Stomach (tissue), 9 donors: Measurements from ENCODE around the gene MIF4GD. TPM values are rescaled to one million over a fixed set of nuclear protein-coding genes. Genes with fewer than 3 reads are reported as not detected.

Experiments used
- DNase-seq, 2 donors: peaks; one replicate each; pipeline versions ENCODE4 v3.0.0 to v3.0.0-alpha.2; 2013 to 2019
- H3K27ac ChIP-seq, 5 donors: fragments of 200-600 bp in 4 of 5; sonication (generic) in 4 of 5; one replicate each; pipeline ENCODE4 v1.5.1; 2013 to 2019; ENCODE audit warnings: mild to moderate bottlenecking in 1 of 5, moderate library complexity in 1 of 5
- H3K27me3 ChIP-seq, 3 donors: fragments of 200-600 bp; sonication (generic); one replicate each; pipeline ENCODE4 v1.5.1; 2017 to 2019; ENCODE audit warnings: mixed run types in 1 of 3
- H3K36me3 ChIP-seq, 4 donors: fragments of 200-600 bp; sonication (generic); 1 replicate in 3 of 4; 2 replicates in 1 of 4; pipeline ENCODE4 v1.5.1; 2016 to 2019
- H3K4me1 ChIP-seq, 4 donors: fragments of 200-600 bp; sonication (generic); one replicate each; pipeline ENCODE4 v1.5.1; 2016 to 2019
- H3K4me3 ChIP-seq, 4 donors: fragments of 200-600 bp; sonication (generic) in 3 of 4; one replicate each; pipeline ENCODE4 v1.5.1; 2016 to 2019; ENCODE audit warnings: mild to moderate bottlenecking in 1 of 4
- H3K9me3 ChIP-seq, 4 donors: fragments of 200-600 bp; sonication (generic); one replicate each; pipeline ENCODE4 v1.5.1; 2016 to 2019
- EP300 ChIP-seq: sonication (generic); formaldehyde crosslinking; IDR thresholded peaks from one replicate; pipeline ENCODE4 v1.6.1; 2017; ENCODE audit warnings: antibody characterized with exemption
- POLR2A ChIP-seq, 4 donors: fragments of 450-650 bp; IDR thresholded peaks; one replicate each; pipeline ENCODE4 v1.6.1; 2016; ENCODE audit warnings: antibody characterized with exemption in 4 of 4, control low read depth in 2 of 4, mild to moderate bottlenecking in 1 of 4, moderate library complexity in 1 of 4
- POLR2AphosphoS5 ChIP-seq, 3 donors: sonication (generic); formaldehyde crosslinking; IDR thresholded peaks; one replicate each; pipeline ENCODE4 v1.6.1; 2016; ENCODE audit warnings: antibody characterized with exemption in 3 of 3
- WGBS, 5 donors: extraction: QIAGEN DNeasy Blood & Tissue Kit in 3 of 5; methylation state at CpG; one replicate each; pipeline versions ENCODE4 v1.1.5 to v1.1.7; 2013 to 2018; 5-methylcytosine and 5-hydroxymethylcytosine counted together
- intact Hi-C: fragments of 100-400 bp; cut with DNase I; formaldehyde crosslinking; loops from one replicate; pipeline ENCODE4 v1.15.1; 2023; ENCODE audit warnings: low total_unique reads
- polyA plus RNA-seq, 3 donors: library from polyadenylated mRNA; stranded (reverse); fragments of 200-250 nt; gene quantifications; one replicate each; pipeline ENCODE4 v1.2.3, GENCODE V29; 2013
- total RNA-seq, 5 donors: library from RNA; depleted of rRNA; stranded (reverse); fragments of >200 nt; gene quantifications; one replicate each; pipeline versions ENCODE4 v1.1.0 to v1.2.3, GENCODE V29; 2014 to 2016
- TF ChIP-seq, protein P1 (sequence below), 7 experiments: fragments of 450-650 bp in 4 of 7; fragments of 200-600 bp in 3 of 7; sonication (generic) in 3 of 7; IDR thresholded peaks; one replicate each; pipeline ENCODE4 v1.5.1; 2016 to 2019; ENCODE audit warnings: antibody characterized with exemption in 7 of 7, control low read depth in 2 of 7, mild to moderate bottlenecking in 1 of 7
- donor health status: healthy with polysubstance abuse.
- donor health status: Bipolar disorder and iron deficiency.
- donor health status: healthy.

The MIF4GD gene
- total and polyA plus RNA-seq, 8 donors, result 3.5 to 14.7 (median 11.9) TPM

DNA sequence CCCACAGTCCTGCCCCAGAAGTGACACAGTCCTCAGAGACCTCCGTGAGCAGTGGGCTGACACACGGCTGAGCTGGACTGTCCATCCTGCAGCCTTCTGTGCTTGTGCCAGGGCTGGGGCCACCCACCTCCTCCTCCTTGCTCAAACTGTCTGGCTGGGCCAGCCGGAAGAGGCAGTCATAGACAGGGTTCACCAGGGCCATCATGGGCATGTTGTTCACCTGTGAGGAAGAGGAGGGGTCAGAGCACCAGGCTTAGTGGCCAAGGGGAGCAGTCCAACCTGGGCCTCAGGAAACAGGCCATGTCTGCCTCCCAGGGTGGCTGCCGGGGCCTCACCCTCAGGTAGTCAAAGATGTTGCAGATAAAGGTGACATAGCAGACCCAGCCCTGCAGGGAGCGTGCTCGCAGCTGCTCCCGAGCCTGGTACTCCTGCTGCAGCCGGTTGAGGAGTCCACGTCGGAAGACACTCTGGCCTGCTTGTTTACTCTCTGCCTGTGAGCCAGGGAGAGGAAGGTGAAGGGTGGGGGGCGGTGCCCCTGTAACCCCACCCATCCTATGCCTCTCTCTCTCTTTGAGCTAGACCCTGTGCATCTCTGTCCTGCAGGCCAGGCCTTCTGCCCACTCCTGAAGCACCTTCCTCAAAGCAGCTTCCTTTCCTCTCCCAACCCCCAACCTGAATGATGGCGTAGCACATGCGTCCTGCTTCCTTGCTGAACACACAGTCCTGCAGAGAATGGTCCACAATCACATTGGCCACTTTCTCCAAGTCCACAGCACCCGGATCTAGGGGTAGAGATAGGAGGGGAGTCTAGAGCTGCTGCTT is 3.4 kb downstream of the MIF4GD start:
- peak in 1 of 2 donors; percentile 75 for DNase-seq

DNA sequence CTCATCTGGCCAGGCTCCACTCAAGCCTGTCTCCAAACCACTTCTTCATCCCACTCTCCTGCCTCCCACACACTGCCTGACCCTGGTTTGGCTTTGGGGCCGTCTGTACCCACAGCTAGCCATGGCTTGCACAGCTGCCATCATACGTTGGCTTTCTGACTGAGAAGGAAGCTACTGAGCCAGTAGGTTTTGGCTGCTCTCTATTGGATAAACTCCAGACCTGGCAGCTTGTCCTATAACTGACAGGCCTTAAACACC is 3.9 kb downstream of the MIF4GD start:
- TF ChIP-seq POLR2A (IDR thresholded peaks at IDR 0.05), result no peak
- TF ChIP-seq EP300, result no peak
- no peak for TF ChIP-seq POLR2AphosphoS5 (IDR thresholded peaks at IDR 0.05)
- DNase-seq, result no peak
- 25 to 56% (median 49%) methylated on average over 2 of the region's 2 CpGs for WGBS, 5 donors
- H3K36me3 ChIP-seq, result peaks cover 34 to 46% (median 44%) of the 10 kb centered on the region in 4 donors
- no peak overlapping the region for H3K4me3 ChIP-seq
- peaks cover 19 to 66% (median 32%) of the 10 kb centered on the region in 4 donors for H3K4me1 ChIP-seq
- H3K27ac ChIP-seq, result peak overlapping the region in 1 of 5 donors; percentile 16
- intact Hi-C loops, result no loop called here
- H3K27me3 ChIP-seq, result no peaks in the 10 kb centered on the region
- H3K9me3 ChIP-seq, result no peaks in the 10 kb centered on the region

More for the DNA sequence above, 3.4 kb downstream of the MIF4GD start:
- no peak for TF ChIP-seq POLR2A (IDR thresholded peaks at IDR 0.05)
- TF ChIP-seq EP300, result no peak
- TF ChIP-seq POLR2AphosphoS5 (IDR thresholded peaks at IDR 0.05), result no peak
- TF ChIP-seq, protein P1, sequence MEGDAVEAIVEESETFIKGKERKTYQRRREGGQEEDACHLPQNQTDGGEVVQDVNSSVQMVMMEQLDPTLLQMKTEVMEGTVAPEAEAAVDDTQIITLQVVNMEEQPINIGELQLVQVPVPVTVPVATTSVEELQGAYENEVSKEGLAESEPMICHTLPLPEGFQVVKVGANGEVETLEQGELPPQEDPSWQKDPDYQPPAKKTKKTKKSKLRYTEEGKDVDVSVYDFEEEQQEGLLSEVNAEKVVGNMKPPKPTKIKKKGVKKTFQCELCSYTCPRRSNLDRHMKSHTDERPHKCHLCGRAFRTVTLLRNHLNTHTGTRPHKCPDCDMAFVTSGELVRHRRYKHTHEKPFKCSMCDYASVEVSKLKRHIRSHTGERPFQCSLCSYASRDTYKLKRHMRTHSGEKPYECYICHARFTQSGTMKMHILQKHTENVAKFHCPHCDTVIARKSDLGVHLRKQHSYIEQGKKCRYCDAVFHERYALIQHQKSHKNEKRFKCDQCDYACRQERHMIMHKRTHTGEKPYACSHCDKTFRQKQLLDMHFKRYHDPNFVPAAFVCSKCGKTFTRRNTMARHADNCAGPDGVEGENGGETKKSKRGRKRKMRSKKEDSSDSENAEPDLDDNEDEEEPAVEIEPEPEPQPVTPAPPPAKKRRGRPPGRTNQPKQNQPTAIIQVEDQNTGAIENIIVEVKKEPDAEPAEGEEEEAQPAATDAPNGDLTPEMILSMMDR (IDR thresholded peaks at IDR 0.05), result no peak
- Histone ChIP-seq H3K4me3 (no peak overlapping the region), H3K9me3 (no peaks in the 10 kb centered on the region), H3K27me3 (no peaks in the 10 kb centered on the region), H3K36me3 (peaks cover 34 to 46% (median 45%) of the 10 kb centered on the region in 4 donors), H3K4me1 (peaks cover 19 to 66% (median 32%) of the 10 kb centered on the region in 4 donors), H3K27ac (peak overlapping the region in 1 of 5 donors; percentile 16)
- 34 to 50% (median 38%) methylated on average over 10 to 14 of the region's 14 CpGs for WGBS, 5 donors
- intact Hi-C loops, result no loop called here

DNA sequence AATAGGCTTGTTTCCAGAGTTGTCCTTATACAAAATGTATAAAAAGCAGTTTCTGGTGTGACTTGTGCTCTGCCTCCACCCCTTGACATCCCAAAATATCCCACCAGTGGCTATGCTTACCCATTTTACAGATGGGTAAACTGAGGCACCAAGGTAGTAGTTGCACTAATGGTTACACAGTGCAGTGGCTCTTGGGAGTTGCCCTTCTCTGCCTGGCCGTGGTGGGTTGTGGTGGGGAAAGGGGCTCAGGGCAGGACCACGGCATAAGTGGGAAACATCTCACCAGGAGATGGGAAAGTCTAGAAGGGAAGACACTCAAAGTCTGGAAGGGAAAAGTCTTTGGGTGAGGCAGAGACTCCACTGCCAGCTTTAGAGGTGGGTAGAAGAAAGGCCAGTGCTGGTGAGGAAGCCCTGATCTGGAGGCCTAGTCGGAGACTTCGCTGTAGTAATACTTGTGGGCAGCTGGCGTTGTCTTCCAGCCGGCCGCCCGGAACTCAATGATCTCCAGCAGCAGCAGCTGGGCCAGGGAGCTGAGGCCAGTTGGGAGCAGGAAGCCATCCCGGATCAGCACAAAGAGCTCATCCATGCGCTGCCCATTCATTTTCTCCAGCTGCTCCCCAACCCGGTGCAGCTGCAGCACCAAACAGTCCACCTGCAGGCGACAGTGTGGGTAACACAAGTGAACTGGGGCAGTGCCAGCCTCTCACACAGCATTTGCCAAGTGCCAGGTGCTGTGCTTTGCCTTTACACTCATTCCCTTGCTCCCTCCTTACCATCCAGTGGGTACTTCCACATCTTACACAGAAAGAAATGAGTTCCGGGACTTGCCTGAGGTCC is 4.5 kb downstream of the MIF4GD start:
- WGBS, 5 donors, result 79 to 90% (median 85%) methylated on average over 12 to 13 of the region's 13 CpGs
- intact Hi-C loops, result no loop called here
- peaks cover 16 to 61% (median 28%) of the 10 kb centered on the region in 4 donors for H3K4me1 ChIP-seq

DNA sequence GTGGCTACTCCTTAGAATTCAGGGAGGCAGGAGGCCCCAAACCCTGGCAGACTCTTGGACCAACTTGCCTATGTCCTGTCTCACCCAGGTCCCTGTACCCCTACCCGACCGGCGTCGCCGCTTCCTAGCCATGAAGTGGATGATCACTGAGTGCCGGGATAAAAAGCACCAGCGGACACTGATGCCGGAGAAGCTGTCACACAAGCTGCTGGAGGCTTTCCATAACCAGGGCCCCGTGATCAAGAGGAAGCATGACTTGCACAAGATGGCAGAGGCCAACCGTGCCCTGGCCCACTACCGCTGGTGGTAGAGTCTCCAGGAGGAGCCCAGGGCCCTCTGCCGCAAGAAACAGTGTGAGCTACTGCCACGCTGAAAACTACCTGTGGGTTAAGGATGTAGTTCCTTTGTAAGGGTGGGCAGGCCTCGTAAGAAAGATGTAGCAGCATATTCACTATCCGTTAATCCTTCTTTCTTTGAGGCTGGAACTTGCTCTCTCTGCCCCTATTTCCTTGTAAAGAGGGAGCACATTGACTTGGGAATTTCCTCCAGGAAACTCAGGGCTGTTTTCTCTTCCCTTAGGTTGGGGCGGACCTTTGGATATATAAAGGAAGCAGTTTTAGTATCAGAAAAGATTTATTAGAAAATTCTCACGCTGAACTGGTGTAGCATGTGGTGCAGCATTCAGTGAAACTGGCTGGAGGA is 5.3 kb downstream of the MIF4GD start:
- H3K27me3 ChIP-seq, result no peaks in the 10 kb centered on the region
- 83 to 93% (median 89%) methylated on average over 15 to 17 of the region's 17 CpGs for WGBS, 5 donors
- DNase-seq, result no peak
- intact Hi-C loops, result no loop called here
- no peak for TF ChIP-seq POLR2A (IDR thresholded peaks at IDR 0.05)
- TF ChIP-seq, protein P1 (IDR thresholded peaks at IDR 0.05), result no peak
- no peak for TF ChIP-seq POLR2AphosphoS5 (IDR thresholded peaks at IDR 0.05)
- no peak for TF ChIP-seq EP300
- no peak overlapping the region for H3K4me3 ChIP-seq
- H3K36me3 ChIP-seq, result peaks cover 34 to 46% (median 44%) of the 10 kb centered on the region in 4 donors
- H3K27ac ChIP-seq, result no peak overlapping the region
- peaks cover 19 to 58% (median 28%) of the 10 kb centered on the region in 4 donors for H3K4me1 ChIP-seq
- H3K9me3 ChIP-seq, result no peaks in the 10 kb centered on the region

More for the DNA sequence above, 4.5 kb downstream of the MIF4GD start:
- no peak overlapping the region for H3K4me3 ChIP-seq
- H3K27ac ChIP-seq, result no peak overlapping the region
- H3K36me3 ChIP-seq, result peaks cover 34 to 46% (median 44%) of the 10 kb centered on the region in 4 donors
- DNase-seq, result no peak
- H3K27me3 ChIP-seq, result no peaks in the 10 kb centered on the region
- H3K9me3 ChIP-seq, result no peaks in the 10 kb centered on the region
- TF ChIP-seq EP300, result no peak

DNA sequence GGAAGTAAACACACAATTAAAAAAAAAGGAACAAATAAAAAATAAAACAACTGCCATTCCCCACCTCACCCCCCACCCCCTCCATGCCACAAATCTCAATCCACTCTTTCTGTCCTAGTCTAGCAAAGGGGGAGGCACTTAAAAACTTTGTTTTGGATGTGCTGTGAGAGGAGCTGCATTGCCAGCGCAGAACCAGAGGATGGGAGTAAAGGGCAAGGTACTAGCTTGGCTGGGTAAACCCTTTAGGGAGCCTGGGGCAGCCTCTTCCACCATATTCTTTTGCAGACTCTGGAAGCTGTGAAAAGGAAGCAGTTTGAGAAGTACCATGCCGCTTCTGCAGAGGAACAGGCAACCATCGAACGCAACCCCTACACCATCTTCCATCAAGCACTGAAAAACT is 8.0 kb downstream of the MIF4GD start:
- intact Hi-C loops, result no loop called here
- TF ChIP-seq POLR2AphosphoS5 (IDR thresholded peaks at IDR 0.05) (no peak), EP300 (no peak), POLR2A (IDR thresholded peaks at IDR 0.05) (no peak)
- no peak overlapping the region for H3K4me3 ChIP-seq
- 89 to 99% (median 93%) methylated on average over 4 of the region's 4 CpGs for WGBS, 5 donors
- peaks cover 34 to 46% (median 44%) of the 10 kb centered on the region in 4 donors for H3K36me3 ChIP-seq
- H3K27me3 ChIP-seq, result no peaks in the 10 kb centered on the region
- H3K9me3 ChIP-seq, result no peaks in the 10 kb centered on the region
- DNase-seq, result no peak
- peaks cover 24 to 62% (median 44%) of the 10 kb centered on the region in 4 donors for H3K4me1 ChIP-seq
- H3K27ac ChIP-seq, result no peak overlapping the region
